HG03135 (cell line): ENCODE results near the gene ST6GAL2.

ENCODE experiments used
- ATAC-seq: cut with Tn5 transposase; IDR thresholded peaks from one replicate; pipeline ENCODE4 v1.9.1; 2021; ENCODE audit warnings: mild to moderate bottlenecking, moderate library complexity; ENCODE audit not compliant: unreplicated experiment

The ST6GAL2 gene, protein sequence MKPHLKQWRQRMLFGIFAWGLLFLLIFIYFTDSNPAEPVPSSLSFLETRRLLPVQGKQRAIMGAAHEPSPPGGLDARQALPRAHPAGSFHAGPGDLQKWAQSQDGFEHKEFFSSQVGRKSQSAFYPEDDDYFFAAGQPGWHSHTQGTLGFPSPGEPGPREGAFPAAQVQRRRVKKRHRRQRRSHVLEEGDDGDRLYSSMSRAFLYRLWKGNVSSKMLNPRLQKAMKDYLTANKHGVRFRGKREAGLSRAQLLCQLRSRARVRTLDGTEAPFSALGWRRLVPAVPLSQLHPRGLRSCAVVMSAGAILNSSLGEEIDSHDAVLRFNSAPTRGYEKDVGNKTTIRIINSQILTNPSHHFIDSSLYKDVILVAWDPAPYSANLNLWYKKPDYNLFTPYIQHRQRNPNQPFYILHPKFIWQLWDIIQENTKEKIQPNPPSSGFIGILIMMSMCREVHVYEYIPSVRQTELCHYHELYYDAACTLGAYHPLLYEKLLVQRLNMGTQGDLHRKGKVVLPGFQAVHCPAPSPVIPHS

DNA sequence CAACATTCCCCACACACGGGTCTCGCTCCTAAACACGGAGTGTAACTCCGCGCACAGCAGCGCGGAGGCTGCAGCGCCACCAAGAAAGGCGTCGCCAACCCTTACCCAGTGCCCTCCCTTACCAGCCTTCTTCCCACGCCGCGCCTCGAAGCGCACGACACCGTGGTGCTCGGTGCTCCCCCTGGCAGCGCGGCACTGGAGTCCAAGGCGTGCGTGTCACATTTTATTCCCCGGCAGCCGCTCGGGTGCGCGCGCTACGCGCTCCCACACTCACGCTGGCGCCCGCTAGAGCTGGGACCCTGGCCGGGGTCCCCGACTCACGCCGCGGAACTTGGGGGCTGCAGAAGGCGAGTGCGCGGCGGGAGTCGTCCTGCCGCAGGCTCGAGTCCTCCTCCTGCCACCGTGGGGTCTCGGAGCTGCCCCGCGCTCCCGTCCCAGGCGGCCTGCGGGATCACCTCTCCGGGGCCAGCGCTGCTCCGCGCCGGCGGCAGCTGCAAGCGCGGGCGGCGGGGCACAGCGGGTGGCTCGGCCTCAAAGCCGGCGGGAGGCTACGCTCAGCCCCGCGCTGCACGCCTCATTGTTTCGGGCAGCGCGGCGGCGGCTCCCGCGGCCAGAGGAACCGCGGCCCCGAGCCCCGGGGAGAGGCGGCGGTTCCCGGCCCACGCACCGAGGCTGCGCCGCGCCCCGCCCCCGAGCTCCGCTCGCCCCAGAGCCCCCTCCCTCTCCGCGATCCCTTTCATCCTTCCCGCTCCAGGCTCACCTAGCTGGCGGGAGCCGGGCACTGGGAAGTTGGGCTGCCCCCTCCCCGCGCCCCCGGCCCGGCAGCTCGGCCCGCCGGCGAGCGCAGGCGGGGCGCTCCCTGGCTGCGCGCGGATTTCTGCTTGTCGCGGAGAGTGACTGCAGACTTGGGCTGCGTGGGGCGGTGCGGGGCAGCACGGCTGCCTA lies at the start of gene ST6GAL2:
ST6GAL2 (minus strand) TSS at position 197 of the 945 bp plus-strand sequence. CDS start 42,190 bp downstream, outside the sequence.
- no peak for ATAC-seq

DNA sequence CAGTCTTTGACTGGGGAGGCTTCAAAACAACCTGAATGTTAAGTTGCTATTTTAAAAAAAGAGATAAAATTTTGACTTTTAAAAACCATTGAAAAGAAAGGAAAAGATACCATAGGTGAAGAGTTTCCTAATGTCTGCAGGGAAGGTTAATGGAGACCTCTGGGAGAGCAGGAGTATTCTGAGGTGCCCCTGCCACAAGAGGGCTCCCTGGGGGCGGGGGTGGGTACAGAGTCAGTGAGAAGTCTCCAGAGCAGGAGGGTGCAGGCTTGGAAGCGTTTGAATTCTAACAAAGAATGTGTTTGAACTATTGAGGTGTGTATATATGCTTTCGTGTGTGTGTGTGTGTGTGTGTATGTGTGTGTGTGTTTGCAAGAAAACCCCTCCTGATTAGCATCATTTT lies 46.7 kb upstream of the ST6GAL2 start:
- ATAC-seq: no peak

DNA sequence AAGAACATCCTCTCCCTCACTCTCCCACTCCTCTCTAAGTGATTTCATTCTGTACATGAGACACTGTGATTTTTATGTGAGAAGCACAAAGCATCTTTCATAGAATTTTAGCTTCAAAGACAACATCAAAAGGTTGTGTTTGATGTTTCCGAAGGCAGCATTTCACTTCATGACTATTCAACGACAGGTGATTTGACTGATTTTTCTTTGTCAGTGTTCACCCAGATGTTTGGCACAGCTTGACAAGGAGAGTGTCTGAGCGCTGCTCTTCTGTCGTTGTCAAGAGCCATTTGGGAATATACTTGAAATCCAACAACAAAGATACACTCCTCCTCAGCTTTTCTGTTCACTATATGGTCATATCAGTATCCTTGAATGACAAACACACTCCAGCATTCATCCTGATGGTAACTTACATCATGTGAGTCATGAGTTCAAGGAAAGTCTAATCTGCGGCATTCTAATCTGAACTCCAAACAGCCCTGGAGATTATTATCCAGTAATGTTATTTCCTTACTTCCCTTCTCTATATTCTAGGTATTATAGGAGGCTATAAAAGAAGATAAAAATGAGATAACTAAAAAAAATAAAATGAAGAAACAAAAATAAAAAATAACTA lies 45.9 kb upstream of the ST6GAL2 start:
- no peak for ATAC-seq

DNA sequence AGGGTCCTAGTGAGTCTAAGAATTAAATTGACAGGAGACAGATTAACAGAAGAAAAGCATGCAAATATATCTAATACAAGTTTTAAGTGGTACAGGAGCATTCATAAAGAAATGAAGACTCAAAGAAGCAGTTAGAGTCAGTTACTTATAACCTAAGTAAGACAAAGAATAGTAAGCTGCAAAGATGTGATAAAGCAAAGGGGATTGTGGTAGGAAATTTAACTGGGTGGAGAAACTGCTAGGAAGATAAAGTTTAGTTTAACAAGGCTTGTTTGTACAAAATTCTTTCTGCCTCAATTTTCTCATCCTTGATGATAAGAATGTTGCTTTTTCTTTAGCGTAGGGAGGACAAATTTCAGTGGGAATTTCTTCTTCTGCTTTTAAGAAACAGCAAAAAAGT lies 35.5 kb upstream of the ST6GAL2 start:
- ATAC-seq: no peak

DNA sequence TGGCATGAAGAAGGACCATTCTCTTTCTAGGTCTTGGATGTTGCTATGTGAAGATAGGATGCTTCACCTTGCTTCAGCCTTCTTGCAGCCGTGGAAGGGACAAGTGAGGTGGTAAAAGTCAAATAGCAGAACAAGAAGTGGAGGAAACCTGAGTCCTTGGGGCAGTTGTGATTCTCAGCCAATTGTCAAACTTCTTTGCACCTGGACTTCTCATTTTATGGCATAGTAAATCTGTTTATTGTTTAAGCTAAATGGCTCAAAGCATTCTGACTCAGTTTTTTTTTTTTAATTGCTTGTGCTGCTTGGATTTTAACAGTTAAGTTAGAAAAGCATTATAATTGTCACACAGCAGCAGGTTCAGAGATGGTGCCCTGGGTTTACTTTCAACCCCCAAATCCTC lies 33.0 kb upstream of the ST6GAL2 start:
- ATAC-seq: no peak

DNA sequence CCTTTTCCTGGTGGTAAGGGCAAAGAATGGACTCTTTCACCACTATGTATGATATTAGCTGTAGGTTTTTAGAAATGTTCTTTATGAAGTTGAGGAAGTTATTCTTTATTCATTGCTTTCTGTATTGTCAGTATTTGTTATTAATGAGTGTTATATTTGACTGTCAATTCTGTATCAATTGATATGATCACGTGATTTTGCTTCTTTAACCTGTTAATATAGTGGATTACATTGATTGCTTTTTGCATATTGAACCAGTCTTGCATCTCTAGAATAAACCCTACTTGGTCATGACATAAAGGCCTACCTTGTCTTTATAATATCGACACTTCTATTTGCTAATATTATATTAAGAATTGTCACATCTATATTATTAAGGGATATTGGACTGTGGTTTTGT lies 18.3 kb upstream of the ST6GAL2 start:
- ATAC-seq: no peak

DNA sequence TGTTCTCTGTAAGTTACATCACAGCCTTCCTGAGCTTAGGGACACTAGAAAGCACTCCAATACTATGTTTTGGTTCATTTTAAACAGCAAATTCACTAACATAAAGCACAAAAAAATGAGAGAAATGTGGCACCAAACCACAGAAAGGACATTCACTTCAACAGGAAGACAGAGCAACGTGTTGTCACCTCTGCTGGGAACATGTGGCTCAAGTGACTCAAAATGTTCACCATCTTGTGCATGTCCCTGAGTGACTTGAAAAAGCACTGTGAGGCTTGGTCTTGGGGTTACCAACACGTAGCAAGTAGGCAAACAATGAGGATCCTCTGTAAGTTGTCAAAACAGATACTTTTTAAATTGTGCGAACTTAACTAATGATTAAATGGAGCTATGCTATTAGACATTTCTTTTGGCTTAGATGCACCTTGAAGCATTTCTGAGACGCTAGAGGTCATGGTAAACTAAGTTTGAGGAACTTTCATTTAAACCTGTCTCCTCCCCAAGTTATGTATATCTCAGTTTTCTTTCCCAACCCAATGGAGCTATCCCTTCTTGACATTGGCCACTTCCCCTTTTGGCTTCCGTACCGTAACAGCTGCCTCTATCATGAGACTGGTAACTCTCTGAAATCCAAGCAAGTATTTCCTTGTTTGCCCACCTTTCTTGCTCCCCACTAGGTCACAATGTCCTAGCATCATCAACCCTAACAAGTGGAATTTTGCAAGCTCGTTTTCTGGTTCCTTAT lies 14.0 kb upstream of the ST6GAL2 start:
- ATAC-seq: no peak

DNA sequence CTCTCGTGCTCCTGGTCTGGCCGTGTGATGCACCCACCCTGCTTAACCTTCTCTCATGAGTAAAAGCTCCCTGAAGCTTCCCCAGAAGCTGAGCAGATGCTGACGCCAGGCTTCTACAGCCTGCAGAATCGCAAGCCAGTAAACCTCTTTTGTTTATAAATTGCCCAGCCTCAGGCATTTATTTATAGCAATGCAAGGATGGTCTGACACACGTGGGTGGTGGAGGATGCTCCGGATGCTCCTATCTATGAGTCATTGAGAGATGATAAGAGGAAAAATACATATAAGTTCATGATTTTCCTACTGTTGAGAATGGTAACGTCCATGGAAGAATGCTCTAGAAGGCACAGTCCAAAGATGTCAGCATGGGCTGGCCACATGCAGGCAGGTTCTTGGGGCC lies 8.6 kb upstream of the ST6GAL2 start:
- no peak for ATAC-seq

DNA sequence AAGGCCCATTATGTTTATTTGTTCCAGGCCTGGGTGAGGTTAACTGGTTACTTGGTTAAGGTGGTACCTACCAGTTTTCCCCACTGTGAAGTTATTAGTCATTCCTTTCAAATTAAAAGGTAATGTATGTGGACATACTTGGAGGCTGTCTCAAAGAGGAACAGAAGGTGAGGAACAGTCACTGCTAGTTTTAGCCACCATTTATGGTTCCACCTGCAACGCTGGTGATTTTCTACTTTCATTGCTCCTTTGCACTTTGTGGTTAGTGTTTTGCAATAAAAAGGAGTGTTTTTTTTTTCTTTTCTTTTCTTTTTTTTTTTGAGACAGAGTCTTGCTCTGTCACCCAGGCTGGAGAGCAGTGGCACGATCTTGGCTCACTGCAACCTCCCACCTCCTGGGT lies 6.1 kb upstream of the ST6GAL2 start:
- ATAC-seq: no peak

DNA sequence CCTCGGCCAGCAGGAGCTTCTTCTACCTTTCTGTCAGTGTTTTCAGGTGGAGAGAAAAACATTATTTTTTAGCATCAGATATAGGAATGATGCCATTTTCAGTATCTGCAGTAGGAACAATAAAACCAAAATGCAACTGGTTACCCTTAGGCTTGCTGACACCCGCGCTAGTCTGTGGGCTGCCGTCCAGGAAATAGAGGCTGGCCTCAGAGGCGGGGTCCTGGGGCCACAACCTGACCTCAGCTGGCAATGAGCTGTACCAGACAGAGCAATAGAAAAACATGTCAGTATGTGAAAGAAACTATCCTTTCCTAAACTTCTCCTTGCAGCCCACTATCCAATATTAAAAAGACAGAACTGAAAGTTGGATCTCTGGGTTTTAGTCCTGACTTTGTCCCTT lies 4.6 kb upstream of the ST6GAL2 start:
- ATAC-seq: no peak

DNA sequence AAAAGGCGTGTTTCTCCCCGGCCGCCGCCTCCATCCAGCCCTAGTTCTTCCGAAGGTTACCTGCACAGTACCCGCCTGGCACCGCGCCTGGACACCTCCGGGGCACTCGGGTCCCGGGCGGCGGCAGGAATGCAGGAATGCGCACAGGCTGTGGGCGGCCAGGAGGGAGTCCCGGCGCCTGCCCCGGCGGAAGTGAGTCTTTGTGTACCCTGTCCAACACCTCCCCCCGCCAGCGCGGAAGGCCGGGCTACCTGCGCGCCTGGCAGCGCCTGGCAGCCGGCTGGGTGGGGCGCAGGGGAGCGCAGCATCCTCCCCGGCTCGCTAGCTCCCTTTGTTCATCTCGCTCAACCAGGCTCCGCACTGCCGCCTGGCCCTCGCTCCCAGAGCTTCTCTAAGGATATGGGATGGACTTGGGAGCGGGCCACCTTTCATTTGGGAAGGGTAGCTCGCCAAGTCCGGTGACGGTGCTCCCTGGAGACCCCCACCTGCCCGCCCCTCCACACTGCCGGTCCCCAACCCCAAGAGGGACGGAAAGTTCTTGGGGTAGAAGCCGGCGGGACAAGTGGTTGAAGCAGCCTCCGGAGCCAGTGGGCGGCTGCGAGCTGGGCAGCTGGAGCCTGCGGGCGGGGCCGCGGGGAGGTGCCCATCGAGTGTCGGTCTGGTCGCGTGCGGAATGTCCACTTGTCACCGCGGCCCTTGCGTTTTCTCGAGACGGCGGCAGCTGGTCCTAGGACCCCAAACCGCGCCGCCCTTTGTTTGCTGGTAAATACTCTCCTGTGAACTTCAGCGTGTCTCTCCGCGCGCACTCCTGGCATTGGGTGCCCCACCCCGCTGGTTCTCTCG lies 1.2 kb upstream of the ST6GAL2 start:
- no peak for ATAC-seq

DNA sequence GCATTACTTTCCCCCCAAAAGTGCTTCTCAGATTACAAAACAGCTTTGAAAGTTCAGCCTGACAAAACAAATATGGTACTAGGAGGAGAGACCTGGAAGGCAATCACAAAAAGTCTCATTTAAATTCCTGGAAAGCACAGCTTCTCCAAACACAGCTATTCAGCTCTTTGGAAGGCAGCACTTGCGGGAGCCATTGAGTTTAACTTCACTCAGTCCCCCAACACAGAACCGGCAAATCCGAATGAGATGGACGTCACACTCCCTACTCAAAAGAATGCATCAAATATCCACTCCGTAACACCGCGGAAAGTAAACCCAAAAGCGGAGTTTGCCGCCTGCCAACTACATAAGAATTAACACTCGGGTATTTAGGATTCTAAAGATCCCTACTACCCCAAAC lies 638 bp downstream of the ST6GAL2 start:
- no peak for ATAC-seq

DNA sequence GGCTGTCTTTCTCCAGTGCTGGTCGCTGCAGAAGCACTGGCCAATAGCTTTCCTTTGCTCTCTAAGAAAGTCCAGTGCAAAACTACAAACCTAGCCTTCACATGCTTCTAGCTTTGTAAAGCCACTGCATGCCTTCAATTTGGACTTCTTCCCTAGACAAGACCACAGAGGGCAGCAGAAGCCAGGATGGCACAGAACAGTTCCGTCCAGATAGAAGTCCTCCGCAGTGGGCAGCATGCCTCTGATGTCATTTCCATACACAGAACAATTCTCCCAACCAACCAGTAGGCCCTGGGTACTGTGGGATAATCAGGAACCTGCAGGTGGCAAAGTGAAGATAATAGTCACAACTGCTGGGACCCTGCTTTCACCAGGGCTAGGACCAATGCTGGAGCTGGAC lies 3.3 kb downstream of the ST6GAL2 start:
- no peak for ATAC-seq

DNA sequence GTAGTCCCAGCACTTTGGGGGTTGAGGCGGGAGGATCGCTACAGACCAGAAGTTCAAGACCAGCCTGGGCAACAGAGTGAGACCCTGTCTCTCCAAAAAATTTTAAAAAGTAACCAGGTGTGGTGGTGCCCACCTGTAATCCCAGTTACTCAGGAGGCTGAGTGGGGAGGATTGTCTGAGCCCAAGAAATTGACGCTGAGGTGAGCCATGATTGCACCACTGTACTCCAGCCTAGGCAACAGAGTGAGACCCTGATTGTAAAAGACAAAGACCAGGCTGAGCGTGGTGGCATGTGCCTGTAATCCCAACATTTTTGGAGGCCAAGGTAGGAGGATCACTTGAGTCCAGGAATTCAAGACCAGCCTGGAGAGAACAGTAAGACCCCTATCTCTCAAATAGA lies 7.8 kb downstream of the ST6GAL2 start:
- no peak for ATAC-seq

DNA sequence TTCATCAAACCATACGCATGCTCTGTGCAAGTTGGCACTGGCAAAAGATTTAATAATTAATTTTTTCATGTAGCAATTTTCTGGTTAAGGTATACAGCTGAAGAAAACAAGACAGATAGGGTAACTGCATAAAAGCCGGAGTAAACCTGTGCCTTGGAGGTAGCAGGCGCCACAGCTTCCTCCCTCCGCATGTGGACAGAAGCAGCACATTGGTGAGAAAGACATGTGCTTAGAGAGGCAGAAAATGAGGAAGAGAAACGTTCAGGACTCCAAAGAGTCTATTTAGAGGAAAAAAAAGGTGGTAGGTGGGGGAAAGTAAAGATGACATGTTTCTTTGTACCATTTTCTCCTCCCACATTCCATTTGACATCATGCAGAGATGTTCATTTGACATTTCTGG lies 9.3 kb downstream of the ST6GAL2 start:
- no peak for ATAC-seq

DNA sequence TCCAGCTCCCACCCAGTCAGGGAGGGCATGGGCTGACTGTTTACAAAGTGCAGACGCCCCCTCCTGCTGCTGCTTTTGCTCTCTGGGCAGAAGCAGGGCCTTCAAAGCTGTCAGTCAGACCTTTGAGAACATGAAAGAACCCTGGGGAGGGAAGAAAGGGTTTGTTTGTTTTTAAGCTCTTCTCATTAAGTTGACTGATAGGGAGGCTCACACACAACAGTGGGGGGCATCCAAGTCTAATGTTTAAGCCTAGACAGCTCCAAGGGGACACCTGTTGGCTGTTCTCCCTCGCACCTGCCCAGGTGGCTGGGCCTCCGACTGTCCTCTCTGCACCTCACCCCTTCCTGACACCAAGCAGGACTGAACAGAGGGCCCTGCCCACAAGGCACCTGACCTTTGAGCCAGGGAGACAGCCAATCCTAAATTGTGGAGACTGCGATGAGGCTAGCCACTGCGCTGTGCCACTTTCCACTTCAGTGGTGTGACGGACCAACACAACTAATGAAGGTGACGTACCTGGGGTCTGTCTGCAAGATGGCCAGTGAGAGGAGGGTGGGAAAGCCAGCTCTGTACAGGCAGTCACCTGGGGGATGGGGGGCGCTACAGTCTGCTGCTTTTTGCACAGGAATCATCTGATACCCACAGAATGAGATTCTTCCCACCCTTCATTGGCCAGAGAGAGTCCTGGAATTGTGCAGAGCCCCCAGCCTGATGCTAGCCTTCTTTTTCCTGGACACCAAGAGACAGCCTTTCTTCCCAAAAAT lies 16.3 kb downstream of the ST6GAL2 start:
- ATAC-seq: no peak

DNA sequence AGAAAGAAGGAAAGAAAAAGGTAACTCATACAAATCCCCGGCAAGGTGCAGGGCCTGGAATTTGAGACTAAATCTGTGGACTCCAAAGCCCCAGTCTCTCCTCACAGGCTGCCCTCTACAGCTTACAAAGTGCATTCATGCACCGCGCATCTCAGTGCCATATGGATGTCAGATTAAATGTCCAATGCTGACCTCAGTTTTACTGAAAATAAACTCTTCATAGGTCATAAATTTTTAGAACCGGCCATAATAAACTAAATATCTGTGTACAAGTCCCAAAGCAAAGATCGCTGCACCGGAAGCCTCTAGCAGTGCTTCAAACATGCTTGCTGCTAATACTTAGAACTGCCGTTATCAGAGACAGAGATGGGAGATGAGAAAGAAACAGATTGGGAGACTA lies 17.7 kb downstream of the ST6GAL2 start:
- no peak for ATAC-seq

DNA sequence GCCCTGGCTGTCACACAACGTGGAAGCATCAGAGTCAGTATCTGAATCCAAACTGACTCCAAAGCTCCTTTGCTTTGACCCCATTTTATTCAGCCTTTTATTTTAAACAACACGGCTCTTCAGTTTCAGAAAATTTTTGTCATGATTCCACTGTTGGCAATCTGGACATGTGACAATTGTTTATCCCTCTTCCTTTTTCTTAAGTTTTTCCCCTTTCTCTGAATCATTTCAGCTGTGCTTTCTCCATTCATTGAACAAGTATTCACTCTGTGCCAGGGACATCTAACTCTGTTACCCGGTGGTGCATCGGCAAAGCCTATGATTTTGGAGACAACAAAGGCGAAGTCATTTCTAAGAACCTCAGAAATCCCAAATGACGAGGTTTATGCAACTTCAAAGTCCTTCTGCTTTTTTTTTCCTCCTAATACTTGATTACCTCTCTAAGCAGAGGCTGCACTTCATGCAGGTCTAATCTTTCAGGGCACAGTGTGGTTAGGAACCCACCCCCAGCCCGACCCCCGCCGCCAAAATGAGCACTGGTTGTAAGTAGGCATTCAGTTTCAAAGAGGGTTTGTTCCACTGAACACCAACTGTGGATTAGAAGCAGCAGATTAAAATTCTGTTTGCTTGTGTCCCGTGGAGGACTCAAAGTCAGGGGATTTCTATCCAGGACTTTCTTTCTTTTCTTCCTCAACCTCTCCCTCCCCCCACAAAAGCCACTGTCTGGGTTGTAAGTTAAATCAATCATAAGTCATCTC lies 18.6 kb downstream of the ST6GAL2 start:
- ATAC-seq: no peak
